HEK293 (cell line): ENCODE data around the gene CD74.

ENCODE experiments used
- CTCF ChIA-PET: fragments of 350-600 bp; formaldehyde crosslinking; extraction: SDS; loops from one replicate; lab custom pipeline; 2021; ENCODE audit warnings: antibody characterized with exemption; lab: Yijun Ruan, JAX
- POLR2A ChIA-PET: fragments of 300-600 bp; formaldehyde crosslinking; extraction: SDS; loops from one replicate; lab custom pipeline; 2020; ENCODE audit warnings: antibody characterized with exemption, inconsistent platforms; lab: Yijun Ruan, JAX
- H3K27ac ChIP-seq: fragments of 200-500 bp; sonication (Bioruptor generic); 2 replicates; pipeline ENCODE4 v1.5.1; 2014; ENCODE audit warnings: low read depth, low read length, control low read depth, inconsistent platforms; ENCODE audit errors: extremely low read depth
- H3K36me3 ChIP-seq, 2 experiments: fragments of 200-500 bp in 1 of 2; sonication (Bioruptor generic) in 1 of 2; 1 replicate in 1 of 2; 2 replicates in 1 of 2; pipeline ENCODE4 v1.5.1; 2014 to 2017; ENCODE audit warnings: inconsistent platforms in 2 of 2, low read length in 2 of 2; ENCODE audit not compliant: control insufficient read depth in 2 of 2, insufficient read depth in 1 of 2
- H3K4me1 ChIP-seq: fragments of 200-500 bp; sonication (Bioruptor generic); 2 replicates; pipeline ENCODE4 v1.5.1; 2014; ENCODE audit warnings: mild to moderate bottlenecking, low read length, inconsistent platforms; ENCODE audit not compliant: control insufficient read depth, insufficient read depth
- H3K4me3 ChIP-seq: 2 replicates; pipeline ENCODE4 v1.5.1; 2011; ENCODE audit warnings: low read depth, mild to moderate bottlenecking, control low read depth, low read length, moderate library complexity
- H3K9me3 ChIP-seq: fragments of 200-500 bp; sonication (Bioruptor generic); 2 replicates; pipeline ENCODE4 v1.5.1; 2014; ENCODE audit warnings: low read depth, low read length, inconsistent platforms; ENCODE audit not compliant: control insufficient read depth, insufficient read depth
- EGR2 ChIP-seq: fragments of 450-650 bp; formaldehyde crosslinking; IDR thresholded peaks from 2 replicates; pipeline ENCODE4 v1.5.1; 2016; ENCODE audit warnings: low read depth, missing biosample characterization, missing genetic modification characterization
- HIC1 ChIP-seq: fragments of 450-650 bp; formaldehyde crosslinking; IDR thresholded peaks from 2 replicates; pipeline ENCODE4 v1.5.1; 2016; ENCODE audit warnings: missing biosample characterization, missing genetic modification characterization
- HOXD13 ChIP-seq: sonication (generic); formaldehyde crosslinking; IDR thresholded peaks from 2 replicates; pipeline ENCODE4 v1.8.0; 2022; ENCODE audit warnings: missing genetic modification reagents, borderline replicate concordance
- ZBTB21 ChIP-seq: fragments of 450-650 bp; formaldehyde crosslinking; IDR thresholded peaks from 2 replicates; pipeline ENCODE4 v1.5.1; 2017; ENCODE audit warnings: missing biosample characterization, missing genetic modification characterization
- ZBTB7A ChIP-seq: fragments of 450-650 bp; formaldehyde crosslinking; IDR thresholded peaks from 2 replicates; pipeline ENCODE4 v1.5.1; 2016; ENCODE audit warnings: low read depth, missing biosample characterization, missing genetic modification characterization
- ZNF132 ChIP-seq: fragments of 450-650 bp; formaldehyde crosslinking; IDR thresholded peaks from 2 replicates; pipeline ENCODE4 v1.5.1; 2017; ENCODE audit warnings: missing biosample characterization, missing genetic modification characterization, borderline replicate concordance
- ZNF174 ChIP-seq: fragments of 450-650 bp; formaldehyde crosslinking; IDR thresholded peaks from 2 replicates; pipeline ENCODE4 v1.5.0; 2017; ENCODE audit warnings: missing biosample characterization, mild to moderate bottlenecking, missing genetic modification characterization
- ZNF19 ChIP-seq: fragments of 450-650 bp; formaldehyde crosslinking; IDR thresholded peaks from 2 replicates; pipeline ENCODE4; 2016; ENCODE audit warnings: missing biosample characterization, missing genetic modification characterization, low read depth
- ZNF292 ChIP-seq: fragments of 450-650 bp; formaldehyde crosslinking; IDR thresholded peaks from 2 replicates; pipeline ENCODE4 v1.5.1; 2016; ENCODE audit warnings: low read depth, missing biosample characterization, missing genetic modification characterization, borderline replicate concordance
- ZNF354C ChIP-seq: fragments of 450-650 bp; formaldehyde crosslinking; IDR thresholded peaks from 2 replicates; pipeline ENCODE4 v1.5.1; 2016; ENCODE audit warnings: missing biosample characterization, missing genetic modification characterization, low read depth, borderline replicate concordance
- ZNF514 ChIP-seq: fragments of 450-650 bp; formaldehyde crosslinking; IDR thresholded peaks from 2 replicates; pipeline ENCODE4 v1.5.1; 2016; ENCODE audit warnings: missing biosample characterization, missing genetic modification characterization
- ZNF571 ChIP-seq: fragments of 450-650 bp; formaldehyde crosslinking; IDR thresholded peaks from 2 replicates; pipeline ENCODE4 v1.5.0; 2017; ENCODE audit warnings: missing biosample characterization, missing genetic modification characterization
- ZNF585B ChIP-seq: fragments of 450-650 bp; formaldehyde crosslinking; IDR thresholded peaks from 2 replicates; pipeline ENCODE4 v1.5.1; 2016; ENCODE audit warnings: missing biosample characterization, missing genetic modification characterization
- ZNF596 ChIP-seq: fragments of 450-650 bp; IDR thresholded peaks from 2 replicates; pipeline ENCODE4 v1.5.0; 2018; ENCODE audit warnings: missing biosample characterization, mild to moderate bottlenecking, missing genetic modification characterization, moderate library complexity
- ZNF624 ChIP-seq: fragments of 450-650 bp; formaldehyde crosslinking; IDR thresholded peaks from 2 replicates; pipeline ENCODE4 v1.5.1; 2017; ENCODE audit warnings: missing biosample characterization, missing genetic modification characterization
- ZNF664 ChIP-seq: fragments of 450-650 bp; formaldehyde crosslinking; IDR thresholded peaks from 2 replicates; pipeline ENCODE4 v1.5.1; 2016; ENCODE audit warnings: missing biosample characterization, missing genetic modification characterization
- ZNF747 ChIP-seq: fragments of 450-650 bp; formaldehyde crosslinking; IDR thresholded peaks from 2 replicates; pipeline ENCODE4 v1.5.1; 2016; ENCODE audit warnings: missing biosample characterization, missing genetic modification characterization
- ZNF768 ChIP-seq: fragments of 450-650 bp; formaldehyde crosslinking; IDR thresholded peaks from 2 replicates; pipeline ENCODE4 v1.5.1; 2018; ENCODE audit warnings: missing biosample characterization, mild to moderate bottlenecking, missing genetic modification characterization
- ZNF776 ChIP-seq: fragments of 450-650 bp; formaldehyde crosslinking; IDR thresholded peaks from 2 replicates; pipeline ENCODE4 v1.5.0; 2017; ENCODE audit warnings: missing biosample characterization, missing genetic modification characterization, borderline replicate concordance
- ZNF792 ChIP-seq: fragments of 450-650 bp; formaldehyde crosslinking; IDR thresholded peaks from 2 replicates; pipeline ENCODE4 v1.5.1; 2016; ENCODE audit warnings: missing biosample characterization, missing genetic modification characterization
- ZNF837 ChIP-seq: fragments of 450-650 bp; formaldehyde crosslinking; IDR thresholded peaks from 2 replicates; pipeline ENCODE4 v1.5.1; 2016; ENCODE audit warnings: missing biosample characterization, missing genetic modification characterization
- ZSCAN16 ChIP-seq: fragments of 450-650 bp; formaldehyde crosslinking; IDR thresholded peaks from 2 replicates; pipeline ENCODE4 v1.5.1; 2016; ENCODE audit warnings: missing biosample characterization, missing genetic modification characterization
- TF ChIP-seq, protein P1 (sequence below): fragments of 450-650 bp; formaldehyde crosslinking; IDR thresholded peaks from 2 replicates; pipeline ENCODE4 v1.5.1; 2016; ENCODE audit warnings: missing biosample characterization, missing genetic modification characterization
- TF ChIP-seq, protein P2 (sequence below): fragments of 450-650 bp; formaldehyde crosslinking; IDR thresholded peaks from 2 replicates; pipeline ENCODE4 v1.5.1; 2016; ENCODE audit warnings: missing biosample characterization, missing genetic modification characterization

The CD74 gene

GRCh38 chr5:150402229-150402773 is 10.4 kb downstream of the CD74 start:
- Histone ChIP-seq H3K36me3 (peaks cover 9 to 60% of the 10 kb centered on the region in 2 experiments), H3K4me3 (no peak overlapping the region), H3K4me1 (no peaks in the 10 kb centered on the region), H3K9me3 (no peaks in the 10 kb centered on the region), H3K27ac (no peak overlapping the region)
- TF ChIP-seq HOXD13 (CRISPR knock-in tag) (no peak), HIC1 (no peak), EGR2 (no peak), ZNF571 (tag by site-specific recombination) (no peak), ZNF792 (tag by site-specific recombination) (no peak), ZNF664 (no peak), ZNF596 (tag by site-specific recombination) (no peak), ZNF292 (no peak), ZNF747 (tag by site-specific recombination) (no peak), ZNF585B (tag by site-specific recombination) (no peak), ZNF19 (no peak), ZBTB21 (tag by site-specific recombination) (no peak), ZNF768 (tag by site-specific recombination) (no peak)
- ChIA-PET POLR2A (interaction anchor here (1.2 kb wide), 1 partner anchor 8 kb away, joined by 6 read pairs; no protein-coding TSS in a partner anchor), CTCF (no interaction called here)

DNA sequence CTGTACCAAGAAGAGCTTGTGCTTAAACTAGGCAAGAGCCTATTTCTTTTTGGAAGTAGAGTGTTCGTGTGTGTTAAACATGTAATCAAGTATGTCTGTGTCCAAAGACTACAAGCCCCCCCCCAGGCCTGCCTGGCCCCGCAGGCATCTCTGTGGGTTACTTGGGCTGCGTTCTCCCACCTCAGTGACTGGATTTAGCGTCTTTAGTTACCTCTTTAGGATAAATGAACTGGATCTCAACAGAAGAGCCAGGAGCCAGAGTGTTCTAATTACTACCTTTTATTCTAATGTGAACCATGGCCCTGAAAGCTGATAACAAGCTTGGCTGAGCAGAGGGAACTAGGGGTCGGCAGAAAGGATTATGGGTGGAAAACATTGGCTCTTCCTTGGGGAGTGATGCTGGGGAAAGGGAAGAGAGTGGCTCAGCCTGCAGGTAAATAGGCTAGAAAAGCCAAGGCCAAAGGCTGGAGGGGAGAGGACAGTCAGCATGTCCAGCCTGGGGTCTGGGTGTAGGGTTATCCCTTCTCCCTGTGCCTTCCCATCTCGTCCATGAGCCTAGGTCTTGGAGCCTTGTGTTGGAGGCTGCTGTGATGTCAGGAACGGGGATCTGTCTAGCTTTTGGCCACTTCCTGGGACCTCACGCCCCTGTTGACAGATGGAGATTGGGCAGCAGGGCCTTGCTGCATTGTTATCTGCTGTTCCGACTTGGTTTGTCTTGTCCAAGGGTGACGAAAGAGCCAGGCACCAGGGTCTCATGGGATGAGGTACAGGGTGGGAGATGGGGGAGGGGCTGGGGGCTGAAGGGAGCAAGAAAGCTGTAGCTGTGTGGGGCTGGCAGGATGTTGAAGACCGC is 11.1 kb downstream of the CD74 start:
- Histone ChIP-seq H3K27ac (no peak overlapping the region), H3K9me3 (no peaks in the 10 kb centered on the region), H3K4me3 (no peak overlapping the region), H3K4me1 (no peaks in the 10 kb centered on the region), H3K36me3 (peaks cover 15 to 65% of the 10 kb centered on the region in 2 experiments)
- CTCF ChIA-PET = interaction anchor here (0.7 to 1.0 kb wide), 3 partner anchors 33 to 119 kb away, joined by 3 read pairs; no protein-coding TSS in a partner anchor
- POLR2A ChIA-PET = interaction anchor here (1.2 kb wide), 1 partner anchor 9 kb away, joined by 6 read pairs; no protein-coding TSS in a partner anchor
- TF ChIP-seq ZNF837 (tag by site-specific recombination) = no peak

DNA sequence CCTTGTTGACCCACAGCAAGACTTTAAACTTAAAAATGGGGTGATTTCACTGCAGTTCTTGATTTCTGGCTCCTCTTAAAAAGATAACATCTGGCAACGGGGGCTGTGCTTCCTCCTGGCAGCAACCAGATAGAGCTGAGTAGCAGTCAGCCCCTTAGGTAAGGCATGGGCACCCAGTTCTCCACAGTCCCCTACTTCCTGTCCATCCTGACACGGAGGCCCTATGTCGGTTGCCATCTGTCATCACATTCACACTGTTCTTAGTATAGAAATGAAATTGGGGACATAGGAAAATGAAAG is 11.7 kb downstream of the CD74 start:
- H3K4me1 ChIP-seq = no peaks in the 10 kb centered on the region
- peaks cover 21 to 70% of the 10 kb centered on the region in 2 experiments for H3K36me3 ChIP-seq
- ChIA-PET POLR2A (no interaction called here), CTCF (interaction anchor here (1.0 kb wide), 1 partner anchor 34 kb away, joined by 3 read pairs; no protein-coding TSS in a partner anchor)
- H3K4me3 ChIP-seq = no peak overlapping the region
- no peak overlapping the region for H3K27ac ChIP-seq
- H3K9me3 ChIP-seq = no peaks in the 10 kb centered on the region
- TF ChIP-seq ZBTB7A (tag by site-specific recombination) = no peak
- TF ChIP-seq, protein P1, sequence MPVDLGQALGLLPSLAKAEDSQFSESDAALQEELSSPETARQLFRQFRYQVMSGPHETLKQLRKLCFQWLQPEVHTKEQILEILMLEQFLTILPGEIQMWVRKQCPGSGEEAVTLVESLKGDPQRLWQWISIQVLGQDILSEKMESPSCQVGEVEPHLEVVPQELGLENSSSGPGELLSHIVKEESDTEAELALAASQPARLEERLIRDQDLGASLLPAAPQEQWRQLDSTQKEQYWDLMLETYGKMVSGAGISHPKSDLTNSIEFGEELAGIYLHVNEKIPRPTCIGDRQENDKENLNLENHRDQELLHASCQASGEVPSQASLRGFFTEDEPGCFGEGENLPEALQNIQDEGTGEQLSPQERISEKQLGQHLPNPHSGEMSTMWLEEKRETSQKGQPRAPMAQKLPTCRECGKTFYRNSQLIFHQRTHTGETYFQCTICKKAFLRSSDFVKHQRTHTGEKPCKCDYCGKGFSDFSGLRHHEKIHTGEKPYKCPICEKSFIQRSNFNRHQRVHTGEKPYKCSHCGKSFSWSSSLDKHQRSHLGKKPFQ (tag by site-specific recombination) = no peak
- TF ChIP-seq ZNF514 (tag by site-specific recombination) = no peak
- no peak for TF ChIP-seq ZNF624
- TF ChIP-seq ZNF174 (tag by site-specific recombination) = no peak
- TF ChIP-seq ZNF354C (tag by site-specific recombination) = no peak
- no peak for TF ChIP-seq ZSCAN16 (tag by site-specific recombination)
- TF ChIP-seq, protein P2, sequence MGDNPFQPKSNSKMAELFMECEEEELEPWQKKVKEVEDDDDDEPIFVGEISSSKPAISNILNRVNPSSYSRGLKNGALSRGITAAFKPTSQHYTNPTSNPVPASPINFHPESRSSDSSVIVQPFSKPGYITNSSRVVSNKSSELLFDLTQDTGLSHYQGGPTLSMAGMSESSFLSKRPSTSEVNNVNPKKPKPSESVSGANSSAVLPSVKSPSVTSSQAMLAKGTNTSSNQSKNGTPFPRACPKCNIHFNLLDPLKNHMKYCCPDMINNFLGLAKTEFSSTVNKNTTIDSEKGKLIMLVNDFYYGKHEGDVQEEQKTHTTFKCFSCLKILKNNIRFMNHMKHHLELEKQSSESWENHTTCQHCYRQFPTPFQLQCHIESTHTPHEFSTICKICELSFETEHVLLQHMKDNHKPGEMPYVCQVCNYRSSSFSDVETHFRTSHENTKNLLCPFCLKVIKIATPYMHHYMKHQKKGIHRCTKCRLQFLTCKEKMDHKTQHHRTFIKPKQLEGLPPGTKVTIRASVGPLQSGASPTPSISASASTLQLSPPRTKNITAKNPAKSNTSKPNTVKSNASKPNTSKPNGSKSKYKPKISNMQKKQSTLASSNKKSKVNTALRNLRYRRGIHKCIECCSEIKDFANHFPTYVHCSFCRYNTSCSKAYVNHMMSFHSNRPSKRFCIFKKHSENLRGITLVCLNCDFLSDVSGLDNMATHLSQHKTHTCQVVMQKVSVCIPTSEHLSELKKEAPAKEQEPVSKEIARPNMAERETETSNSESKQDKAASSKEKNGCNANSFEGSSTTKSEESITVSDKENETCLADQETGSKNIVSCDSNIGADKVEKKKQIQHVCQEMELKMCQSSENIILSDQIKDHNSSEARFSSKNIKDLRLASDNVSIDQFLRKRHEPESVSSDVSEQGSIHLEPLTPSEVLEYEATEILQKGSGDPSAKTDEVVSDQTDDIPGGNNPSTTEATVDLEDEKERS = no peak
- TF ChIP-seq ZNF132 = no peak
- no peak for TF ChIP-seq ZNF837 (tag by site-specific recombination)
- TF ChIP-seq ZNF776 = no peak
